MM.1S (cell line): ENCODE measurements around the gene LMF1.

ENCODE experiments used
- CTCF ChIP-seq: fragments of 300-600 bp; sonication (generic); IDR thresholded peaks from 2 replicates; pipeline ENCODE4 v1.5.1; 2016; ENCODE audit warnings: antibody characterized with exemption, low read length, mixed read lengths
- EZH2 ChIP-seq: fragments of 300-600 bp; sonication (generic); optimal IDR thresholded peaks from 2 replicates; pipeline ENCODE3; 2017; ENCODE audit warnings: low read depth, mild to moderate bottlenecking, antibody characterized with exemption, low read length, mixed read lengths

DNA sequence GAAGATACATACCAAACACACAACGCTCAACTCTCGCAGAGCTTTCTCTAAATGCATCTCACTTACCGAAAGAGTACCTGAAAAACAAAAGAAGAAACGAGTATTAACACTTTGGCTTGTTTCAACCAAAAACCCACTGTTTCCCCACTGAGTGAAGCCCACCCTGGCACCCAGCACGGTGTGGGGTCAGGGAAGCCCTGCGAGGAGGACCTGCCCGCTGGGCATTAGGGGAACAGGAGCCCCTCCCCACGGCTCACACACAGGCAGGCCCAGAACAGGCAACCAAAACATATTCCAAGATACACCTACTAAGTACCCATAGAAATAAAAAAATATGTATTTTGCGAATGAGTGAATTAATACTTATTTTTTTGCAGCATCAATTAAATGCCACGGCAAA lies 36.6 kb downstream of the LMF1 start:
- TF ChIP-seq EZH2: no peak
- no peak for TF ChIP-seq CTCF
